Measurements from ENCODE around the gene IFT27.

Gene IFT27

DNA sequence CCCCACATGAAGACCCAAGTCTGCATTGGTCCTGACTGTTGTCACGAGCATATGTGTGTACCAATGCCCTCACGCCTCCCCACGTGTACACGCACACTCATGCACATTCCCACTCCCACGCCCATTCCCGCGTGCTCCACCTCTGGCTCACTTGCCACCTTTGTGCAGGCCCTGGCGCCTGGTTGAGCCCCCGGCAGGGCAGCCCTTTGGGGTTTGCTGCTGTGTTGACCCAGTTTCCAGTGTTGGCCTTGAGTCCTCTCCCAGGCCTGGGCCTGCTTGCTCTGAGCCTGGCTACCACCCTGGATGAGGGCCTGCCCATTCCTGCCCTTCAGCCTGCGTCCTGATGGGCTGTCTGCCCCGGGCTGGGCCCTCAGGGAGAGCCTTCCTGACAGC lies 22.8 kb upstream of the IFT27 start:
- no peak for DNase-seq
- in situ Hi-C loops (cut with HindIII; ENCODE audit: low pct_ligation_motif_present, low pct_unique_long_range_greater_than_20kb, low sequenced_read_pairs): no loop called here

DNA sequence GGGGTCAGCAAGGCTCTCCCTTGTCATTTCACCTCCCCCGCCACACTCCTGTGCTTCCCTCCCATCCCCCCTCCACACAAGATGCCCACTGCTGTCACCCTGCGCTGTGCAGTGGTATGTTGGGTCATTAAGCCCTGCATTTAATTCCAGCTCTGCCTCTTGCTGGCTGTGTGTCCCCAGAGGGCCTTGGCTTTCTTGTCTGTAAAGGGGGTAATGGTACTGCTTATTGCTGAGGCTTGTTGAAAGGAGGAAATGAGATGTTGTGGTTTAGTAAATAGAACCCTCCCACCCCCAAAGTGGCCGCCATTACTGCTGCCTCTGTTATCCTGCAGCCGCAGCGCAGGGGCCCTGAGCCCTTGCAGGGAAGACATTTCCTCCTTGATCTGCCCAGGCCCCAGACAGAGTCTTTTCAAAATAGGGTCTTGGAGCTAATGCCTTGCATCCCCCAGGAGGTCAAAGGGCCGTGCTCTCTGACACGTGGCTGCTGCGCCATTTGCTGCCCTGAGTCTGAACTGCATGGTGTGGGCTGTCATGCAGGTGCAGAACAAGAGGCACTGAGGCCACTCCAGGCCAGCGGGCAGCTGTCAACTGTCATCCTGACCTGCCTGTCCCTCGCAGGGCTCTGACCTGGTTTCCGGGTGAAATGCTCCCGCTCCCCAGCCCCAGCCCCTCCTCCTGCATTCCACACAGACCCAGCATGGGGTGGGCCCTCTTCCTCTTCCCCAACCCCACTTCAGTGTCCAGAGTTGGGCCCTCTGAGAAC lies 22.2 kb upstream of the IFT27 start:
- in situ Hi-C loops (cut with HindIII; ENCODE audit: low pct_ligation_motif_present, low pct_unique_long_range_greater_than_20kb, low sequenced_read_pairs): no loop called here

DNA sequence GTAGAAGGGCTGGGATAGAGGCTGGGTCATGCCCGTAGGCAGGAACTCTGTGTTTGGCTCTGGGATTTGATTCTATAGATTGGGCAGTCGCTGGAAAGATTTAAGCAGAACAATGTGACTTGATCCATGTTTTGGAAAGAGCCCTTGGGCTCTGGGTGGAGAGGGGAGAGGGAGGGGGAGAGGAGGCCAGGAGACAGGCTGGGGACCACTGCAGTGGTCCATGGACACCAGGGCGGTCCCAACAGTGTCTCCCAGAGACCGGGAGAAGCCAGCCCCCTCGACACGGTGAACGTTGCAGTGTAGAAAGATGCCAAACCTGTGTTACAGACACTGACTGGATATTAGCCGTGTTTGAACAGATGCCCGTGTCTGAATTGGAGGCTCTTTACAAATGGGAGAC lies 21.5 kb upstream of the IFT27 start:
- DNase-seq: no peak
- in situ Hi-C loops (cut with HindIII; ENCODE audit: low pct_ligation_motif_present, low pct_unique_long_range_greater_than_20kb, low sequenced_read_pairs): no loop called here

More for the DNA sequence above, 22.2 kb upstream of the IFT27 start:
- no peak for DNase-seq

DNA sequence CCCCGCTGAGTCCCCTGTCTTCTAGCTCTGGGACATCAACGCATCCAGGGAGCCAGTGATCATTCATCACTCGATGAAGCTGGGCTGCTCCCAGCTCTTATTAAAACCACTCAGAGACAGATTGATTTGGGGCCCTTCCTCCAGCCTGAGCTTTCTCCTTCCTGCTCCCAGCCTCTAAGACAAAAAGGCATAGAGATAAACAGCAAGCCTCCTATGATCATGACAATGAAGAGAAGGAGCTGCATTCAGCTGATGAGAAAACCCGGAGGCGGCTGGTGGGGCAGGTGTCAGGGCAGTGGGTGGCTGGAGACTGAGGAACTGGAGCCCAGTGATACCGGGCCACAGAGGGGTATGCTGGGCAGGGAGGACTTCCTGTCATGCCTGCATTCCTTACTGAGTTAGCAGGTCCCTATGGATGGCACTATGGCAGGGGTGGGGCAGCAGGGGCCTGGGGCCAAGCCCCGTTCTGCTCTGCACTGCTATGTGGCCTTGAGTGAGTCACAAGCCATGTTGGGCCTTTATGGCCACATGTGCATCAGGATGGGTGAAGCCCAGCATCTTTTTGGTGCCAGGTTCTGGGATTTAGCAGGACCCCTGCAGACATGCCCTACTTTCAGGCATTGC lies 20.7 kb upstream of the IFT27 start:
- DNase-seq: no peak
- in situ Hi-C loops (cut with HindIII; ENCODE audit: low pct_ligation_motif_present, low pct_unique_long_range_greater_than_20kb, low sequenced_read_pairs): no loop called here

DNA sequence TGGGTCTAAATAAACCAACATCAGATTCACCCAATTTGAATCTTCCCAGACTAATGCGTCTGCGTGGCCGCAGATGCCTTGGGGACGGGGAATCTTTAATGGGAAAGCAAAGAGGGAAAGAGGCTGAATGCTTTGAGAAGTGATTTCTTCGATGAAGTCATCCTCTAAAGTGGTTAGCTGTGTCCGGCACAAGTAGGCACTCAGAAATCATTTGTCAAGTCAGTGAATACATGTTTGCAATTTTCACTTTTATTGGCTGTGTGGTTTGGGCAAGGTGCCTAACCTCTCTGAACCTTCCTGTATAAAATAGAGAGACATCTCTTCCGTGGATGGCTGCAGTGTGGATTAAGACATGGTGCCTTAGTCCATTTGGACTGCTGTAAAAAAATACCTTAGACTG lies 19.7 kb upstream of the IFT27 start:
- in situ Hi-C loops (cut with HindIII; ENCODE audit: low pct_ligation_motif_present, low pct_unique_long_range_greater_than_20kb, low sequenced_read_pairs): no loop called here
- DNase-seq: no peak

DNA sequence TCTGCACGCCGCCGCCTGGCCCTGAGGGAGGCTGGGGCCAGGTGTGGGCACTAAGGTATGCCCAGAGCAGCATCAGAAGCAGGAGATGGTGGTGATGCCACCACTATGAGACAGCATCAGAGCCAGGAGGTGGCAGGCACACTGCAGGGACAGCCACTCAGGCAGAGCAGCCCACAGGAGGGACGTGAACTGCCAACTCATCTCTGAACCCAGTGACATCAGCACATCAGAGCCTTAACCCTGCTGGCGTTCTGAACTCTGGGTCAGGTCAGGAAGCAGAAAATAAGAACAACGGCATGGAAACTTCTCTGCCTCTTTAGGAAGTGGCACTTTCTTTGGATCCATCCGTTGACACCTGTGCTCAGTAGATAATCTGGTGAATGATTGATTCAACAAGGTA lies 14.7 kb upstream of the IFT27 start:
- in situ Hi-C loops (cut with HindIII; ENCODE audit: low pct_ligation_motif_present, low pct_unique_long_range_greater_than_20kb, low sequenced_read_pairs): no loop called here

DNA sequence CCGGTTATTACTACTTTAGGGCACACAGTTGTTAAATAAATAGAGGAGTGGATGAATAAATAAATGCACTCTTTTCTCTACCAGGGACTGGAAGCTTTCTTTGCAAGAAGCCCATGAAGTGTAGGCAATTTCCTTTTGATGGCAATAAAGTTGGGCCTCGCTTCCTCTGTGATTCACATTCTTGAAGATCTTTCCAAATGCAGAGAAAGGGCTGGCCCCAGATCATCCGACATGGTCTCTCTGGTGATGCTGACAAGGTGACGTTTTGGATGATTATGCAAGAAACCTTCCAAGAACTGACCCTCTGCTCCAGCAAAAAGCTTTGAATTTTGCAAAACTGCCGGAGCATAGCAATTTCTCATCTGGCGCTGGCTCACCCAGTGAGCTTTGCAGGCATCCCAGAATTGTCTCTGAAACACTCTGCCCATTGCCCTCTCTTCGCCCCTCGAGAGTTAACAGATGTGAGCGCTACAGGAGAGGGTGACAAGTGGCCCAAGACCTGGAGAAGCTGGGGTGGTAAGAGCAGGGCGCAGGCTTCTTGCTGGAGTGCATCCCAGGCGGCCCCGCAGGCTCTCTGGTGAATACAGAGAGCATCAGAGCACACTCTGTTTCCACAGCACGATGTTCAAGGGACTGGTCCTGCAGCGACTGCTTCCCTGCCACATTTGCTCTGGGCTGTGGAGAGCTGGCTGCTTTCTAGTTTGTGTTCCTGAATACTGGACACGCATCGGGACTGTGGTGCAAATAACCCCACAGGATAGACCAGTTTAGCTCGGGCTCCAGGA lies 11.5 kb upstream of the IFT27 start:
- in situ Hi-C loops (cut with HindIII; ENCODE audit: low pct_ligation_motif_present, low pct_unique_long_range_greater_than_20kb, low sequenced_read_pairs): no loop called here
- no peak for DNase-seq

More for the DNA sequence above, 14.7 kb upstream of the IFT27 start:
- no peak for DNase-seq

DNA sequence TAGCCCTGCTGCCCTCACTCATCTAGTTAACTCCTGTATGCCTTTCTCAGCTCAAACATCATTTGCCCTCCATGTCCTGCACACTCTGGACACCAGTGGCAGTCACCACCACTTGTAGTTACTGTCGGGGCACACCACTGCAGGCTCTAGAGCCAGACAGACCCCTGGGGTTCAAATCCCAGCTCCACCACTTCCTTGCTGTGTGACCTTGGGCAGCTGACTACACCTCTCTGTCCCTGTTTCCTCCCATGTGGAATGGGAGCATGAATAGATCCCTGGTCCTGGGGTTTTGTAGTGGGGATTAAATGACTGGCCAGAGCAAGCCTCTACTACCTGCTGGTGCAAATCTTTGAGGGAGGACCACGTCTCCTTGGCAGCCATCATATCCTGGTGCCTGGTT lies 7.8 kb upstream of the IFT27 start:
- in situ Hi-C loops (cut with HindIII; ENCODE audit: low pct_ligation_motif_present, low pct_unique_long_range_greater_than_20kb, low sequenced_read_pairs): no loop called here
- no peak for DNase-seq

DNA sequence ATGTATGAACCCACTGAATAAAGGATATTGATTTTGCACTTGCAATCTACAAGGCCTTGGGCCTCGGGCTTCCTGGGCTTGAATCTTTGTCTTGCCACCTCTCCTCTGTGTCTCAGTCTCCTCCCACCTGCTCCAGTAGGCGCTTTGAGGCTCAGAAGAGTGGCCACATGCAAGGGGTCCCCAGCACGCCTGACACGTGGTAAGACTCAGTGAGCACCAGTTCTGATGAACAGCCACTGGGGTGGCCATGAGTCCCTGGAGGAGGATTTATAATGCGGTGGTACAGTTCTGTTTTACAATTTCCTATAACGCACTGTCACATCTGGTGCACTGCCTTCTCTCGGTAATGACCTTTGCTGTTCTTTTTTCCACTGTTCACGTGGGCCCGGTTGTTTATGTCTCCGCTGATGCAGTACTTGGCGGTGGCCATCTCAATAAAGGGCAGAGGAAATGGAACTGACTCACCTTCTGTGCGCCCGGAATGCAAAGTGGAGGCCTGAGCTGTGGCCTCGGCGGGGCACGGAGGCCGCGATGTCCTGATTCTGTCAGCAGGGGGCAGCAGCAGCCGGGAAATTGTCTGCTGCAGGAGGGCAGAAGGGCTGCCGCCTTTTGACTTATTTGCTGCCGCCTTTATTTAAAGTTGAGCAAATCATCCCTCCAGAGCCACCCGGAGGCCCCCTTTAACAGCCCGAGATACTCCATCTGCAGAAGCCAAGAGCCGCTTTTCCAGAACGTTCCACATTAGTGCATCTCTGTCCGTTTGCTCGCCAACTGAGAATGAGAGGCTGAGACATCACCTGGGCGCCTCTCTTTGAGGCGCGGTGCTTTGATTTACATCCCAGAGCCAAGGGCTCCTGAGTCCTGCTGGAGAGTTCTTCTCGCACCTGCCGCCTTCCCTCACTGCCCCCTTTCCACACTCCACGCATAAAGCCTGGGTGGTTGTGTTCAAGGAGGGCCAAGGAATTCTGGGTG lies 6.0 kb upstream of the IFT27 start:
- in situ Hi-C loops (cut with HindIII; ENCODE audit: low pct_ligation_motif_present, low pct_unique_long_range_greater_than_20kb, low sequenced_read_pairs): no loop called here
- DNase-seq: peak; percentile 77

DNA sequence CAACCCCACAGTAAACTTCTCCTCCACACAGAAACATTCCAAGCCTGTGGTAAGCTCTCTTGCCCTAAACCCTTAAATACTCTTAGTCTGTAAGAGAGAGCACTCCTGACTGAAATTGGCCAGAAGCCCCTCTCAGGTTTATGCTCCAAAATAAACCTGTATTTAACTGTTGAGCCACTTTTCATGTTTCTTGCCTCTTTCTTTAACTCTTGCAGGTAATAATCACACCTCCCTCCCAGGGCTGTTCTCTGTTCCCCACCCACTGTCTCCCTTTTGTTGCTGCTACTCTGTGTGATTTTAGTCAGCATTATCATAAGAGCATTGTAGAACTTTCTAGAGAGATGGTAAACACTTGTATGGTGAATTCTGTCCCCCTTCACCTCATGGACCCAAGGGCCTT lies 2.1 kb upstream of the IFT27 start:
- in situ Hi-C loops (cut with HindIII; ENCODE audit: low pct_ligation_motif_present, low pct_unique_long_range_greater_than_20kb, low sequenced_read_pairs): loop anchor here (10.0 kb wide), 1 partner anchor 233 kb away; no protein-coding TSS in a partner anchor
- no peak for DNase-seq

DNA sequence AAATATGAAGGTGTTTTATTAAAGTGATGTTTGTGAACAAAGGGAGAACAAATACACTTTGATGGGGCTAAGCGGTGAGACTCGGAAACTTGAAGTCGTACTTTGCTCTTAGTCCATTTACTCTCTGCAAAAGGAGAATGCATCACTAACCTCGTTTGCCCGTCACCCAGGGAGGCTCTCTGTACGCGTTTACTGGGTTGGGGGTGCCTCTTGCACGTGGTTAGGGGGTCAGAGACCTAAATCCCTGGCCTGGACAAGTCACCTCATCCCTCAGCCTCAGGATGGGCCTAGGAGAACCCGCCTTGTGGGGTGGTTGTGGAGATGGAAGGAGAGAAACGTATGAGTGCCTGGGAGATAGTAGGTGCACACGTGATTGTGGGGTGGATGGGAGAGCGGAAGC lies 803 bp upstream of the IFT27 start:
- in situ Hi-C loops (cut with HindIII; ENCODE audit: low pct_ligation_motif_present, low pct_unique_long_range_greater_than_20kb, low sequenced_read_pairs): loop anchor here (10.0 kb wide), 1 partner anchor 232 kb away; no protein-coding TSS in a partner anchor
- DNase-seq: no peak

DNA sequence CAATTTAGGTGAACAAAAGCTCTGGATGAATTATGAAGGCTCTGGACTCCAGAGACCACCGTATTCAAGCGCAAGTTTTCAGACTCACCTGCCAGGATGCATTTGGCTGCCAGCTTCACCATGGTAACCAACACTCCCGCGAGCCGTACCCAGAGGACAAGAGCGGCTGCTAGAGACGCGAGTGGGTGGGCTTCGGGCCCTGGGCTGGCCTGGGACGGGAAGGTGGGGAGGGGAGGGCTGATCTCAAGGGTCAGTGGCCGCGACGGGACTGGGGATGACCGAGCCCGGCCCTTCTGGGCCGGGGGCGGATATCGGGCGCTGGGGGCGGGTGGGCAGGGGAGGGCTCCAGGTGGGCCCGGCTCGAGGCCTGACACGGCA lies 344 bp downstream of the IFT27 start:
- in situ Hi-C loops (cut with HindIII; ENCODE audit: low pct_ligation_motif_present, low pct_unique_long_range_greater_than_20kb, low sequenced_read_pairs): loop anchor here (10.0 kb wide), 1 partner anchor 231 kb away; no protein-coding TSS in a partner anchor
- DNase-seq: peak; percentile 13

DNA sequence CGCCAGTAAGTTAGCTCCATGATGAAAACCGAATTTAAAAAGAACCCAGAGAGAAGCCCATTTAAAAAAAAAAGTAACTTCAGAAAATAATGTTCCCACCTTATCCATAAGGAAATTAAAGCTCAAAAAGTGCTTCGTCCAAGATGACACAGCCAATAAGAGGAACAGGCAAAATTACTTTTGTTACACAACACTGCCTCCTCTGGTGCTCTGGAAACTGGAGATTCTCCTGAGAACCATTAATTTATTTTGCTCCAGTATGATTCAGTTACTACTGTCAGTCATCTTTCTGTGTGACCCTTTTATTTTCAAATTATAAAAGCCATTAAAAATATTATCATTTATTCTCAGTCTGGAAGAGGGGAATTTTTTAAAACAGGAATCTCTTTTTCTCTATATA lies 2.0 kb downstream of the IFT27 start:
- DNase-seq: peak; percentile 51
- in situ Hi-C loops (cut with HindIII; ENCODE audit: low pct_ligation_motif_present, low pct_unique_long_range_greater_than_20kb, low sequenced_read_pairs): loop anchor here (10.0 kb wide), 1 partner anchor 229 kb away; no protein-coding TSS in a partner anchor

DNA sequence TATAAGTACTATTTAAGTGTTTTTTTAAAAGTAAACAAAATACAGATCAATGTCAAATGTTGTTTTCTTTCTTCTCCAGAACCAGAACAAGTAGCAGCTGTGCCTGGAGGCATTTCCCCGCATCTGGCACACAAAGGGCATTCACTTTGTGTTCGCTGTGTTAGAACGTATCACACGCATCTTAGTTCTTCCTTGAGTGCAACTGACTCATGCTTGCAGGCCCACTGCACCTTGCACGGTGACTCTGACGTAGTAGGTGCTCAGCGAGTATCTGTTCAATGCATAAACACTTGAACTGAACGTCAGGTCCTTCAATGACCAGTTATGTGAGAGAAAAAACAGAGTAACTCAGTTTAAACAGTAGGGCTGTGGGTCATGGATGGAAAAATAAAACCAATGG lies 3.5 kb downstream of the IFT27 start:
- in situ Hi-C loops (cut with HindIII; ENCODE audit: low pct_ligation_motif_present, low pct_unique_long_range_greater_than_20kb, low sequenced_read_pairs): loop anchor here (10.0 kb wide), 1 partner anchor 228 kb away; no protein-coding TSS in a partner anchor
- DNase-seq: no peak

DNA sequence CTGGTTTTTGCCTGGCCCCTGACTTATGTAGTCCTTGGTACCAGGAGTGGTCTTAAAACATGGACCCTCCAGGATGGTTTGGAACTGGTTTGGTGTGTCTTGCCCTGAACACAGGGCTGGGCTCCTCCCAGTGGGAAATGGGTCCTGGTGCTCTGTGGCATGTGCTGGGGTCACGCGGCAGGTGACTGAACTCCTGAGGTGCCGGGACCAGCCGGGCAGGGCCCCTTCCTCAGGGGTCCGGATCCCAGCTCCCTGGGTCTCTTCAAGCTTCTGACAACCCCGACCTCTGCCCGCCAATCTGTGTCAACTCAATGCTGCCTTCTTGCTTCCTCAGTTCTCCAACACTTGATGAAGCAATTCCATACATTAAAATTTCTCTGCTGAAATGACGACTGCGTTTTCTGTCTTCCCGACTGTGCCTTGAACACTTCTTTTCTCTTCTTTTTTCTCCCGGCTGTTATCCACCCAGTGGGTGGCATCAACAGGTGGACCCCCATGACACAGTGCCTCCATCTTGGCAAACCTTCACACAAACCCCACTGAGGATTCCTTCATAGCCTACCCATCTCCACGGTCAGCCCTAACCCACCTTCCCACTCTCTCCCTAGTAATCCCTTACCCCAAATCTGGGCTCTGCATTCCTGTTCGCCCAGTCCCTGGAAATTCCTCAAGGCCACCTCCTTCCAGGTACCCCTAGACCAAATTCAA lies 4.4 kb downstream of the IFT27 start:
- in situ Hi-C loops (cut with HindIII; ENCODE audit: low pct_ligation_motif_present, low pct_unique_long_range_greater_than_20kb, low sequenced_read_pairs): loop anchor here (10.0 kb wide), 1 partner anchor 227 kb away; no protein-coding TSS in a partner anchor

DNA sequence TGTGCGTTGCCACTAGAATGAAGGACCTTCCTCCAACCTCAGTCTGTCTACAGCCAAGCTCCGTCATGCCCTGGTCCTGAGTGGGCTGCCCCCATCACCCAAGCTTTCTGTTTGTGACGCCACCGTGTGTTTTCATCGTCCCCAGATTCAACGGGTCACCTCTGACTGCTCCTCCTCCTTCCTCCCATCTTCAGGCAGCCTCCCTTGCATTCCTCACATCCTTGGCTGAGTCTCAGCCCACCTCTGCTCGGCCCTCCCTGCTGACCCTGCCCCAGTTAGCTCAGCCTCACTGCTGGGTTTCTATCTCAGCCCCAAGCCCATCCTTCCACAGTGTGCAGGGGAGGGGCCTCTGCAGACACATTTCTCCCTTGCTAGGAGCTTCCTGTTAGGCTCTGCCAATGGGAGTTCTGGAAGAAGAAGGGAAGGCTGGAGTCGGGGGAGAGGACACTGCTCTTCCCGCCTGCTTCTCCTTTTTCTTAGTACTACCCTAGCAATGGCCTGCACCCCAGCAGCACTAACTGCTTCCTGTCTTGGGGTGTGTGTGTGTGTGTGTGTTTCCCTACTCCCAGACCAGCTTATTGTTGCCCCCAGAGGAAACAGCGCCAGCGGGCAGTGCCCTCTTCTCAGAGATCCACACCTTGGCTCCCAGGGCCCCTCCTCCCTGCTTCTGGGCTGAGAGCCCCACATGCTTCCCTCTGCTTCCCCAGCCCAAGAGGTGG lies 5.2 kb downstream of the IFT27 start:
- in situ Hi-C loops (cut with HindIII; ENCODE audit: low pct_ligation_motif_present, low pct_unique_long_range_greater_than_20kb, low sequenced_read_pairs): loop anchor here (10.0 kb wide), 1 partner anchor 226 kb away; no protein-coding TSS in a partner anchor
- DNase-seq: no peak

More for the DNA sequence above, 4.4 kb downstream of the IFT27 start:
- DNase-seq: no peak

Measured in ACHN (cell line).